ENCODE data around the gene GATA1. TPM values are rescaled to one million over a fixed set of nuclear protein-coding genes. Genes with fewer than 3 reads are reported as not detected.

Gene GATA1
- total RNA-seq, 1 donor from 2014 or later = not detected

- H3K36me3 Mint-ChIP-seq (ENCODE audit: unreplicated experiment) = no peaks in the 10 kb centered on the region
Measured at GRCh38 chrX:48782795-48783194, 3.6 kb upstream of the GATA1 start.

GRCh38 chrX:48784726-48785125 lies 1.7 kb upstream of the GATA1 start:
- H3K27me3 Mint-ChIP-seq (ENCODE audit: unreplicated experiment) = no peaks in the 10 kb centered on the region
- no peaks in the 10 kb centered on the region for H3K36me3 Mint-ChIP-seq (ENCODE audit: unreplicated experiment)
- H3K27ac Mint-ChIP-seq (ENCODE audit: unreplicated experiment) = no peak overlapping the region
- H3K4me3 Mint-ChIP-seq (ENCODE audit: unreplicated experiment) = no peak overlapping the region
- peaks cover 2% of the 10 kb centered on the region for H3K9me3 Mint-ChIP-seq (ENCODE audit: unreplicated experiment)
- TF ChIP-seq CTCF (IDR thresholded peaks at IDR 0.05; ENCODE audit: partially characterized antibody, unreplicated experiment) = no peak
- peaks cover 1% of the 10 kb centered on the region for H3K4me1 Mint-ChIP-seq (ENCODE audit: low read depth, unreplicated experiment)
- no peak for DNase-seq

More at GRCh38 chrX:48782795-48783194, 3.6 kb upstream of the GATA1 start:
- H3K27ac Mint-ChIP-seq (ENCODE audit: unreplicated experiment) = no peak overlapping the region
- peaks cover 2% of the 10 kb centered on the region for H3K9me3 Mint-ChIP-seq (ENCODE audit: unreplicated experiment)
- H3K4me3 Mint-ChIP-seq (ENCODE audit: unreplicated experiment) = no peak overlapping the region
- H3K4me1 Mint-ChIP-seq (ENCODE audit: low read depth, unreplicated experiment) = no peaks in the 10 kb centered on the region
- no peak for DNase-seq
- no peak for TF ChIP-seq CTCF (IDR thresholded peaks at IDR 0.05; ENCODE audit: partially characterized antibody, unreplicated experiment)
- no peaks in the 10 kb centered on the region for H3K27me3 Mint-ChIP-seq (ENCODE audit: unreplicated experiment)

GRCh38 chrX:48785186-48785539 lies 1.2 kb upstream of the GATA1 start:
- Mint-ChIP-seq H3K36me3 (ENCODE audit: unreplicated experiment) (no peaks in the 10 kb centered on the region), H3K4me3 (ENCODE audit: unreplicated experiment) (no peak overlapping the region), H3K27me3 (ENCODE audit: unreplicated experiment) (no peaks in the 10 kb centered on the region), H3K27ac (ENCODE audit: unreplicated experiment) (no peak overlapping the region), H3K4me1 (ENCODE audit: low read depth, unreplicated experiment) (peaks cover 1% of the 10 kb centered on the region), H3K9me3 (ENCODE audit: unreplicated experiment) (peaks cover 2% of the 10 kb centered on the region)
- no peak for TF ChIP-seq CTCF (IDR thresholded peaks at IDR 0.05; ENCODE audit: partially characterized antibody, unreplicated experiment)
- DNase-seq = no peak

GRCh38 chrX:48785540-48786214 lies 713 bp upstream of the GATA1 start:
- Mint-ChIP-seq H3K27ac (ENCODE audit: unreplicated experiment) (no peak overlapping the region), H3K36me3 (ENCODE audit: unreplicated experiment) (no peaks in the 10 kb centered on the region), H3K9me3 (ENCODE audit: unreplicated experiment) (peaks cover 2% of the 10 kb centered on the region), H3K27me3 (ENCODE audit: unreplicated experiment) (no peaks in the 10 kb centered on the region), H3K4me1 (ENCODE audit: low read depth, unreplicated experiment) (peaks cover 1% of the 10 kb centered on the region), H3K4me3 (ENCODE audit: unreplicated experiment) (no peak overlapping the region)
- no peak for DNase-seq
- TF ChIP-seq CTCF (IDR thresholded peaks at IDR 0.05; ENCODE audit: partially characterized antibody, unreplicated experiment) = no peak

- H3K9me3 Mint-ChIP-seq (ENCODE audit: unreplicated experiment) = peaks cover 2% of the 10 kb centered on the region
- no peak overlapping the region for H3K4me3 Mint-ChIP-seq (ENCODE audit: unreplicated experiment)
- H3K27ac Mint-ChIP-seq (ENCODE audit: unreplicated experiment) = no peak overlapping the region
- no peaks in the 10 kb centered on the region for H3K27me3 Mint-ChIP-seq (ENCODE audit: unreplicated experiment)
- DNase-seq = no peak
- no peaks in the 10 kb centered on the region for H3K36me3 Mint-ChIP-seq (ENCODE audit: unreplicated experiment)
- peaks cover 1% of the 10 kb centered on the region for H3K4me1 Mint-ChIP-seq (ENCODE audit: low read depth, unreplicated experiment)
- no peak for TF ChIP-seq CTCF (IDR thresholded peaks at IDR 0.05; ENCODE audit: partially characterized antibody, unreplicated experiment)
Measured at GRCh38 chrX:48786825-48787504, 575 bp downstream of the GATA1 start.
